ENCODE data around the gene DNAJC7. TPM values are rescaled to one million over a fixed set of nuclear protein-coding genes. Genes with fewer than 3 reads are reported as not detected.
A peak's percentile ranks its signal among the peaks of the same experiment; 100 is the strongest.

Gene DNAJC7
- total RNA-seq, 2 experiments from 2014 or later, result 86.7 to 90.3 TPM

DNA sequence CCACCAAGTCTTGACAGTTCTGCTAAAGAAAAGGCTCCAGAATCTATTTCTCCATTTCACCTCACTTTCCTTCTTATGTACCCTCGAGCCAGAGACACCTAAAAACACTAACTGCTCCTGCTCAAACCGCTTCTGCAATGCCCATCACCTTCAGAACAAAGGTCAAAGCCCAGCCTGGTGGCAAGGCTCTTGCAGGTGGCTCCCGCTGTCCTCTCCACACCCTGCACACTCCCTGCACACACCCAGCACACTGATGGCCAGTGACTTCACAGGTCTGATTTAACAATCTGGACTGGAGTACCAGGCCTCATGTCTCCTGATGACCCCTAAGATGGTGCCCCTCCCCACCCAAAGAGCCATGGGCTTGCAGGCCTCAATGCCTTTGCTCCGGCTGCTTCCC lies 43.0 kb upstream of the DNAJC7 start:
- no peak overlapping the region for H3K4me3 Mint-ChIP-seq
- POLR2A ChIA-PET, result no interaction called here

DNA sequence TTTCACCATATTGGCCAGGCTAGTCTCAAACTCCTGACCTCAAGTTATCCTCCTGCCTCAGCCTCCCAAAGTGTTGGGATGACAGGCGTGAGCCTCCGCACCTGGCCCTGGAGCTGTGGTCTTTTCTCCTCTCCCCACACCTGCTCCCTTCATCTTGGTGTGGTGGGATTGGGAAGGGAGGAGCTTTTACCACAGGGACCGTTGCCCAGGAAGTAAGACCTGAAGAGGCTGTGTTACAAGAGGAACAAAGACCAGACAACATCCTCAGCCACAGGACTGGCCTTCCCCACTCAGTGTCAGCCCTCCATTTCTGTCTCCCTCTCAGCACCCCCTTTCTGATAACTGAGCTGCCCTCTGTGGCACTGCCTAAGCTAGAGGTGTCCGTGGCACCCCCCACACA lies 42.6 kb upstream of the DNAJC7 start:
- ATAC-seq (no peak), DNase-seq (no peak)
- ChIA-PET POLR2A (interaction anchor here (0.9 to 1.5 kb wide), 2 partner anchors 12 to 51 kb away, joined by 4 read pairs; no protein-coding TSS in a partner anchor), CTCF (interaction anchor here (1.1 to 1.4 kb wide), 2 partner anchors 40 to 97 kb away, joined by 3 to 6 read pairs; partner anchors contain the start of gene NKIRAS2)
- TF ChIP-seq, protein P1, sequence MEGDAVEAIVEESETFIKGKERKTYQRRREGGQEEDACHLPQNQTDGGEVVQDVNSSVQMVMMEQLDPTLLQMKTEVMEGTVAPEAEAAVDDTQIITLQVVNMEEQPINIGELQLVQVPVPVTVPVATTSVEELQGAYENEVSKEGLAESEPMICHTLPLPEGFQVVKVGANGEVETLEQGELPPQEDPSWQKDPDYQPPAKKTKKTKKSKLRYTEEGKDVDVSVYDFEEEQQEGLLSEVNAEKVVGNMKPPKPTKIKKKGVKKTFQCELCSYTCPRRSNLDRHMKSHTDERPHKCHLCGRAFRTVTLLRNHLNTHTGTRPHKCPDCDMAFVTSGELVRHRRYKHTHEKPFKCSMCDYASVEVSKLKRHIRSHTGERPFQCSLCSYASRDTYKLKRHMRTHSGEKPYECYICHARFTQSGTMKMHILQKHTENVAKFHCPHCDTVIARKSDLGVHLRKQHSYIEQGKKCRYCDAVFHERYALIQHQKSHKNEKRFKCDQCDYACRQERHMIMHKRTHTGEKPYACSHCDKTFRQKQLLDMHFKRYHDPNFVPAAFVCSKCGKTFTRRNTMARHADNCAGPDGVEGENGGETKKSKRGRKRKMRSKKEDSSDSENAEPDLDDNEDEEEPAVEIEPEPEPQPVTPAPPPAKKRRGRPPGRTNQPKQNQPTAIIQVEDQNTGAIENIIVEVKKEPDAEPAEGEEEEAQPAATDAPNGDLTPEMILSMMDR (IDR thresholded peaks at IDR 0.05), result no peak
- Mint-ChIP-seq H3K4me1 (ENCODE audit: low read depth) (peaks cover 17% of the 10 kb centered on the region), H3K27ac (no peak overlapping the region), H3K27me3 (peaks cover 1% of the 10 kb centered on the region), H3K9me3 (no peaks in the 10 kb centered on the region), H3K36me3 (ENCODE audit: low read depth) (no peaks in the 10 kb centered on the region), H3K4me3 (no peak overlapping the region)
- intact Hi-C loops (cut with micrococcal nuclease), result no loop called here

More for the DNA sequence above, 43.0 kb upstream of the DNAJC7 start:
- no peak for DNase-seq
- Mint-ChIP-seq H3K27ac (no peak overlapping the region), H3K4me1 (ENCODE audit: low read depth) (peaks cover 22% of the 10 kb centered on the region), H3K27me3 (no peaks in the 10 kb centered on the region), H3K36me3 (ENCODE audit: low read depth) (no peaks in the 10 kb centered on the region), H3K9me3 (no peaks in the 10 kb centered on the region)
- intact Hi-C loops (cut with micrococcal nuclease), result no loop called here
- TF ChIP-seq, protein P1 (IDR thresholded peaks at IDR 0.05), result no peak
- CTCF ChIA-PET, result interaction anchor here (0.6 to 1.4 kb wide), 3 partner anchors 40 to 273 kb away, joined by 3 to 6 read pairs (median 3); partner anchors contain the start of gene NKIRAS2
- no peak for ATAC-seq

DNA sequence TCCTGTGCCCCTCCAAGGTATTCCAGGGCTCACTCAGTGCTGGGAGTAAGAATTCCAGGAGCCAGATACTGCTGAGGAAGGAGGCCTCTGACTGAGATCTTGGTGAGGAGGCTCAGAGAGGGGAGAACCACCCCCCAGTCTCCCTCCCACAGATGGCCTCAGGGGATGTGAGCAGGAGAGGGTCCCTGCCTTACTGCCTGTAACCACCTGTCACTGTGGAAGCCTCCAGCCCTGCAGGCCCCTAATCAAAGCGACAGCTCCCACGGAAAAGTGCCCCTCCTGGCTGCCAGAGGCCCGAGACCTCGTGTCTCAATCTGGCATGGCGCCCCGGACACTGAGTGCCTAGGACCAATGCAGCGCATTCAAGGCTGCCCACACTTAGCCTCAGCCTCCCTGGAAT lies 40.8 kb upstream of the DNAJC7 start:
- POLR2A ChIA-PET, result no interaction called here
- no peaks in the 10 kb centered on the region for H3K36me3 Mint-ChIP-seq (ENCODE audit: low read depth)

DNA sequence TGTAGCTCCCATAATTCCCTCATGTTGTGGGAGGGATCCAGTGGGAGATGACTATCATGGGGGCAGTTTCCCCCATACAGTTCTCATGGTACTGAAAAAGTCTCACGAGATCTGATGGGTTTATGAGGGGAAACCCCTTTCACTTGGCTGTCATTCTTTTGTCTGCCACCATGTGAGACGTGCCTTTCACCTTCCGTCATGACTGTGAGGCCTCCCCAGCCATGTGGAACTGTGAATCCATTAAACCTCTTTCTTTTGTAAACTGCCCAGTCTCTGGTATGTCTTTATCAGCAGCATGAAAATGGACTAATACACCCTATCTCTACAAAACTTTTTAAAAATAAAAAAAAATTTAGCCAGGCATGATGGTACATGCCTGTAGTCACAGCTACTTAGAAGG lies 39.4 kb upstream of the DNAJC7 start:
- no peak overlapping the region for H3K27ac Mint-ChIP-seq
- DNase-seq (peak; percentile 26), ATAC-seq (no peak)
- no peaks in the 10 kb centered on the region for H3K9me3 Mint-ChIP-seq
- peaks cover 4% of the 10 kb centered on the region for H3K4me1 Mint-ChIP-seq (ENCODE audit: low read depth)
- TF ChIP-seq, protein P1 (IDR thresholded peaks at IDR 0.05), result no peak
- CTCF ChIA-PET, result interaction anchor here (0.9 to 5.6 kb wide), 3 partner anchors 10 to 125 kb away, joined by 3 to 30 read pairs (median 8); no protein-coding TSS in a partner anchor
- no peaks in the 10 kb centered on the region for H3K36me3 Mint-ChIP-seq (ENCODE audit: low read depth)
- intact Hi-C loops (cut with micrococcal nuclease), result no loop called here
- H3K4me3 Mint-ChIP-seq, result no peak overlapping the region
- POLR2A ChIA-PET, result interaction anchor here (0.9 to 1.7 kb wide), 3 partner anchors 9 to 16 kb away, joined by 3 to 4 read pairs (median 3); no protein-coding TSS in a partner anchor
- peaks cover 14% of the 10 kb centered on the region for H3K27me3 Mint-ChIP-seq

More for the DNA sequence above, 40.8 kb upstream of the DNAJC7 start:
- Mint-ChIP-seq H3K4me1 (ENCODE audit: low read depth) (peaks cover 5% of the 10 kb centered on the region), H3K27ac (no peak overlapping the region), H3K27me3 (peaks cover 8% of the 10 kb centered on the region), H3K4me3 (no peak overlapping the region), H3K9me3 (no peaks in the 10 kb centered on the region)
- TF ChIP-seq, protein P1 (IDR thresholded peaks at IDR 0.05), result no peak
- intact Hi-C loops (cut with micrococcal nuclease), result no loop called here
- DNase-seq (no peak), ATAC-seq (no peak)
- CTCF ChIA-PET, result interaction anchor here (1.2 to 5.6 kb wide), 2 partner anchors 9 to 38 kb away, joined by 4 to 30 read pairs; partner anchors contain the start of gene NKIRAS2

DNA sequence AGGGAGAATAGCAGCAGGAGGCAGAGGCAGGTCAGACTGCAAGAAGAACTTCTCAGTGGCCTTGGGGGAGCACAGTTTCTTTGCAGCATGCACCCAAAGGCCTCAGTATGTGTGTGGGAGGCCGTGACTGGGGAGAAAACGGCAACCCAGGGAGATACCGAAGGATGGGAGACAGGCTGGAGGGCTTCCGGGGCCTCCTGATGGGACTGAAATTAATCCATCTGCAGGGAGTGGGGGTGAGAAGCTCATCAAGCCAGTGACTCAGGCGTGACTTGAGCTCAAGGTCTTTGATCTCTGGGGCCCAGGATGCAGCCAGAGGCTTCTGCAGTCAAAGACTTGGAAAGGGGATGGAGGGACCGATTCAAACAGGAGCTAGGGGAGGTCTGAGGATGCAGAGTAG lies 38.3 kb upstream of the DNAJC7 start:
- Mint-ChIP-seq H3K36me3 (ENCODE audit: low read depth) (no peaks in the 10 kb centered on the region), H3K9me3 (no peaks in the 10 kb centered on the region), H3K4me3 (no peak overlapping the region), H3K4me1 (ENCODE audit: low read depth) (peaks cover 4% of the 10 kb centered on the region), H3K27me3 (peaks cover 22% of the 10 kb centered on the region), H3K27ac (no peak overlapping the region)
- TF ChIP-seq, protein P1 (IDR thresholded peaks at IDR 0.05), result no peak
- CTCF ChIA-PET, result interaction anchor here (0.7 to 5.6 kb wide), 5 partner anchors 12 to 128 kb away, joined by 3 to 30 read pairs (median 4); no protein-coding TSS in a partner anchor
- DNase-seq (no peak), ATAC-seq (peak; percentile 28)
- POLR2A ChIA-PET, result interaction anchor here (0.9 to 1.7 kb wide), 4 partner anchors 10 to 88 kb away, joined by 3 to 4 read pairs (median 3); no protein-coding TSS in a partner anchor
- intact Hi-C loops (cut with micrococcal nuclease), result no loop called here

Measured in activated CD8-positive, alpha-beta T cell treated with anti-CD3 and anti-CD28 coated beads for 36 hours (primary cell).